Measurements from ENCODE around the gene ACOT12. TPM values are rescaled to one million over a fixed set of nuclear protein-coding genes. Genes with fewer than 3 reads are reported as not detected.

The ACOT12 gene
- total RNA-seq, 4 donors from 2014 or later, result 3.7 to 6.5 TPM; not detected in 2

GRCh38 chr5:81354093-81354492 lies 39.8 kb downstream of the ACOT12 start:
- H3K27me3 ChIP-seq, result no peaks in the 10 kb centered on the region
- DNase-seq, result no peak
- TF ChIP-seq POLR2A (IDR thresholded peaks at IDR 0.05), result no peak
- TF ChIP-seq, protein P1, sequence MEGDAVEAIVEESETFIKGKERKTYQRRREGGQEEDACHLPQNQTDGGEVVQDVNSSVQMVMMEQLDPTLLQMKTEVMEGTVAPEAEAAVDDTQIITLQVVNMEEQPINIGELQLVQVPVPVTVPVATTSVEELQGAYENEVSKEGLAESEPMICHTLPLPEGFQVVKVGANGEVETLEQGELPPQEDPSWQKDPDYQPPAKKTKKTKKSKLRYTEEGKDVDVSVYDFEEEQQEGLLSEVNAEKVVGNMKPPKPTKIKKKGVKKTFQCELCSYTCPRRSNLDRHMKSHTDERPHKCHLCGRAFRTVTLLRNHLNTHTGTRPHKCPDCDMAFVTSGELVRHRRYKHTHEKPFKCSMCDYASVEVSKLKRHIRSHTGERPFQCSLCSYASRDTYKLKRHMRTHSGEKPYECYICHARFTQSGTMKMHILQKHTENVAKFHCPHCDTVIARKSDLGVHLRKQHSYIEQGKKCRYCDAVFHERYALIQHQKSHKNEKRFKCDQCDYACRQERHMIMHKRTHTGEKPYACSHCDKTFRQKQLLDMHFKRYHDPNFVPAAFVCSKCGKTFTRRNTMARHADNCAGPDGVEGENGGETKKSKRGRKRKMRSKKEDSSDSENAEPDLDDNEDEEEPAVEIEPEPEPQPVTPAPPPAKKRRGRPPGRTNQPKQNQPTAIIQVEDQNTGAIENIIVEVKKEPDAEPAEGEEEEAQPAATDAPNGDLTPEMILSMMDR (IDR thresholded peaks at IDR 0.05), result no peak
- peaks cover 0 to 10% (median 0%) of the 10 kb centered on the region in 4 donors for H3K4me1 ChIP-seq
- H3K27ac ChIP-seq, result peak overlapping the region in 2 of 4 donors; percentile 29 to 47
- H3K9me3 ChIP-seq, result no peaks in the 10 kb centered on the region
- no peaks in the 10 kb centered on the region for H3K36me3 ChIP-seq
- H3K4me3 ChIP-seq, result no peak overlapping the region

- TF ChIP-seq, protein P1 (IDR thresholded peaks at IDR 0.05), result peak in 2 of 6 experiments; percentile 26 to 27
- TF ChIP-seq POLR2A (IDR thresholded peaks at IDR 0.05), result no peak
- no peaks in the 10 kb centered on the region for H3K36me3 ChIP-seq
- H3K27me3 ChIP-seq, result no peaks in the 10 kb centered on the region
- no peak overlapping the region for H3K4me3 ChIP-seq
- H3K9me3 ChIP-seq, result no peaks in the 10 kb centered on the region
- H3K4me1 ChIP-seq, result peaks cover 0 to 10% (median 0%) of the 10 kb centered on the region in 4 donors
- peak overlapping the region in 2 of 4 donors; percentile 32 to 47 for H3K27ac ChIP-seq
- DNase-seq, result no peak
These were observed 40.7 kb downstream of the ACOT12 start for GRCh38 chr5:81353189-81353588.

GRCh38 chr5:81350507-81350906 lies 43.4 kb downstream of the ACOT12 start:
- no peak for DNase-seq
- Histone ChIP-seq H3K27me3 (no peaks in the 10 kb centered on the region), H3K36me3 (no peaks in the 10 kb centered on the region), H3K4me1 (peaks cover 0 to 10% (median 0%) of the 10 kb centered on the region in 4 donors), H3K9me3 (no peaks in the 10 kb centered on the region), H3K4me3 (no peak overlapping the region), H3K27ac (no peak overlapping the region)
- TF ChIP-seq, protein P1 (IDR thresholded peaks at IDR 0.05), result no peak
- no peak for TF ChIP-seq POLR2A (IDR thresholded peaks at IDR 0.05)

- no peak overlapping the region for H3K4me3 ChIP-seq
- peaks cover 0 to 4% (median 0%) of the 10 kb centered on the region in 4 donors for H3K4me1 ChIP-seq
- no peaks in the 10 kb centered on the region for H3K36me3 ChIP-seq
- no peaks in the 10 kb centered on the region for H3K27me3 ChIP-seq
- H3K9me3 ChIP-seq, result no peaks in the 10 kb centered on the region
- no peak for DNase-seq
- TF ChIP-seq POLR2A (IDR thresholded peaks at IDR 0.05), result no peak
- TF ChIP-seq, protein P1 (IDR thresholded peaks at IDR 0.05), result no peak
- no peak overlapping the region for H3K27ac ChIP-seq
These were observed 44.8 kb downstream of the ACOT12 start for GRCh38 chr5:81349161-81349560.

GRCh38 chr5:81345411-81346003 lies 48.4 kb downstream of the ACOT12 start:
- Histone ChIP-seq H3K4me1 (no peaks in the 10 kb centered on the region), H3K9me3 (no peaks in the 10 kb centered on the region), H3K4me3 (no peak overlapping the region), H3K27me3 (no peaks in the 10 kb centered on the region), H3K36me3 (no peaks in the 10 kb centered on the region), H3K27ac (peak overlapping the region in 1 of 4 donors; percentile 4)
- no peak for TF ChIP-seq POLR2A (IDR thresholded peaks at IDR 0.05)
- TF ChIP-seq, protein P1 (IDR thresholded peaks at IDR 0.05), result peak in 3 of 6 experiments; percentile 9 to 27 (median 20)
- DNase-seq, result no peak

Data from Peyer's patch (tissue), 4 donors.